Measurements from ENCODE around the gene PIRT.

GRCh38 chr17:10838682-10839081 is 795 bp upstream of the PIRT start:
- no peak for TF ChIP-seq TEAD4 (IDR thresholded peaks at IDR 0.05; ENCODE audit: low read depth, low read length)
- TF ChIP-seq CREB1 (IDR thresholded peaks at IDR 0.05): no peak
- TF ChIP-seq POLR2A (IDR thresholded peaks at IDR 0.05; ENCODE audit: control extremely low read depth in 1 of 2, low read depth in 2 of 2, low read length in 2 of 2): no peak
- no peak for TF ChIP-seq EP300 (IDR thresholded peaks at IDR 0.05; ENCODE audit: borderline replicate concordance in 1 of 2, low read depth in 2 of 2, low read length in 2 of 2)
- TF ChIP-seq POLR2AphosphoS5 (IDR thresholded peaks at IDR 0.05; ENCODE audit: low read depth, low read length): no peak
- no peak for TF ChIP-seq TBP (IDR thresholded peaks at IDR 0.05; ENCODE audit: low read depth, low read length)
- TF ChIP-seq EZH2 (IDR thresholded peaks at IDR 0.05; ENCODE audit: low read depth, low read length, severe bottlenecking): no peak
- TF ChIP-seq CTCF (IDR thresholded peaks at IDR 0.05; ENCODE audit: control extremely low read depth in 1 of 3, insufficient read depth in 1 of 3, low read depth in 1 of 3, low read length in 3 of 3): no peak
- TF ChIP-seq SIN3A (conservative IDR thresholded peaks at IDR 0.05 in 1 of 2, IDR thresholded peaks at IDR 0.05 in 1 of 2; ENCODE audit: low read depth in 1 of 2, low read length in 2 of 2): no peak
- no peak for TF ChIP-seq MAX (IDR thresholded peaks at IDR 0.05)
- TF ChIP-seq HDAC2 (IDR thresholded peaks at IDR 0.05; ENCODE audit: borderline replicate concordance in 1 of 2, low read depth in 2 of 2, low read length in 2 of 2): no peak
- TF ChIP-seq RAD21 (IDR thresholded peaks at IDR 0.05 in 1 of 2, conservative IDR thresholded peaks at IDR 0.05 in 1 of 2; ENCODE audit: low read depth in 2 of 2, low read length in 2 of 2): no peak

Data from H1 (cell line).